Ovary (tissue), 3 donors: ENCODE results near the gene CRB2.

ENCODE experiments used
- CTCF ChIP-seq, 3 donors: fragments of 450-650 bp in 2 of 3; fragments of 200-600 bp in 1 of 3; IDR thresholded peaks; one replicate each; pipeline versions ENCODE4 v1.5.1 to v1.8.0; 2016 to 2022; ENCODE audit warnings: antibody characterized with exemption in 3 of 3, mild to moderate bottlenecking in 1 of 3
- EP300 ChIP-seq: sonication (generic); formaldehyde crosslinking; IDR thresholded peaks from one replicate; pipeline ENCODE4 v1.6.1; 2017; ENCODE audit warnings: antibody characterized with exemption
- POLR2A ChIP-seq: fragments of 450-650 bp; IDR thresholded peaks from one replicate; pipeline ENCODE4 v1.6.1; 2017; ENCODE audit warnings: antibody characterized with exemption, mild to moderate bottlenecking, moderate library complexity
- donor health status: DM: no; HTN: no; CAD: no.

DNA sequence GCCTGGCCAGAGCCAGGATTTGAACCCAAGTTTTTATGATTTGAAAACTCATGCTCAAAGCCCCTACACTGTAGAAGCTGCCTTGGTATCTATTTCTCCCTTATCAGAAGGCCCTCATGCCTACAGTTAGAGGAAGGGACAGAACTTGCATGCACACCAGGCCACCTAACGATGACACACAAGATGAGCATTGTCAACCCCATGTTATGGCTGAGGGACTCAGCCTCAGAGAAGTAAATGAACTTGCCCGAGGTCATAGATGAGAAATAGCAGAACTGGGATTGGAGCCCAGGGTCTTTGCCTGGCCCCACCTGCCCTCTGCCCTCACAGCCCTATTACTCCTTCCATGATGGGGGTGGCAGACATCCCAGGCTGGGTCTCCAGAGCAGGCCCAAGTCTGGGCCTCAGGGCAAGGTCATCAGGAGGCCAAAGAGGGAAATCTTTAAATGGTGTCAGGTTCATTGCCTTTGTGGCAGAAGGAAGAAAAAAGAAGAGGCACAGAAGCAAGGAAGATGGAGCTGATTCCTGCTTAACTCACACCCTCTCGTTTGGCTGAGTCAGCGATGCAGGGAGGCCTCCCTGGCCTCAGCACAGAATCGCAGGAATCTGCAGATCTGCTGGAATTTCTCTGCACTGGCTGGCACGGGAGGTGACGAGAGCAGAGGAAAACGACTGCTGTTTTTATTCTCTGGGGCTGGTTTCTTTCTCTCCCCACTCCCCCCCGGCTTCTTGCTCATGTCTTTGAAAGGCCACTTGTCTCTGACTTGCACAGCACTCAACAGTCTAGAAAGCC lies 20.6 kb upstream of the CRB2 start:
- TF ChIP-seq CTCF (IDR thresholded peaks at IDR 0.05) (no peak), POLR2A (no peak), EP300 (no peak)
